ENCODE results near the gene BAIAP3. TPM values are rescaled to one million over a fixed set of nuclear protein-coding genes. Genes with fewer than 3 reads are reported as not detected.

Gene BAIAP3
- total RNA-seq, 1 donor = 2.3 TPM

- Histone ChIP-seq H3K4me3 (ENCODE audit: low read length) (no peak overlapping the region), H3K9me3 (ENCODE audit: low read depth, low read length) (no peaks in the 10 kb centered on the region), H3K27me3 (ENCODE audit: insufficient read depth, low read length) (no peaks in the 10 kb centered on the region), H3K4me1 (ENCODE audit: insufficient read depth, low read length) (no peaks in the 10 kb centered on the region)
Observed at GRCh38 chr16:1372292-1372950, 39.0 kb downstream of the BAIAP3 start.

- Histone ChIP-seq H3K9me3 (ENCODE audit: low read depth, low read length) (no peaks in the 10 kb centered on the region), H3K4me1 (ENCODE audit: insufficient read depth, low read length) (peaks cover 13% of the 10 kb centered on the region), H3K27me3 (ENCODE audit: insufficient read depth, low read length) (no peaks in the 10 kb centered on the region), H3K4me3 (ENCODE audit: low read length) (no peak overlapping the region)
Observed at GRCh38 chr16:1374418-1375297, 41.2 kb downstream of the BAIAP3 start.

- H3K4me1 ChIP-seq (ENCODE audit: insufficient read depth, low read length) = peaks cover 19% of the 10 kb centered on the region
- H3K4me3 ChIP-seq (ENCODE audit: low read length) = no peak overlapping the region
- H3K27me3 ChIP-seq (ENCODE audit: insufficient read depth, low read length) = no peaks in the 10 kb centered on the region
- H3K9me3 ChIP-seq (ENCODE audit: low read depth, low read length) = no peaks in the 10 kb centered on the region
Observed at GRCh38 chr16:1375298-1375640, 41.8 kb downstream of the BAIAP3 start.

- H3K9me3 ChIP-seq (ENCODE audit: low read depth, low read length) = no peaks in the 10 kb centered on the region
- H3K4me1 ChIP-seq (ENCODE audit: insufficient read depth, low read length) = peaks cover 20% of the 10 kb centered on the region
- no peaks in the 10 kb centered on the region for H3K27me3 ChIP-seq (ENCODE audit: insufficient read depth, low read length)
- no peak overlapping the region for H3K4me3 ChIP-seq (ENCODE audit: low read length)
Observed at GRCh38 chr16:1375741-1376410, 42.4 kb downstream of the BAIAP3 start.

- Histone ChIP-seq H3K27me3 (ENCODE audit: insufficient read depth, low read length) (no peaks in the 10 kb centered on the region), H3K4me1 (ENCODE audit: insufficient read depth, low read length) (peaks cover 20% of the 10 kb centered on the region), H3K9me3 (ENCODE audit: low read depth, low read length) (no peaks in the 10 kb centered on the region), H3K4me3 (ENCODE audit: low read length) (no peak overlapping the region)
Observed at GRCh38 chr16:1377406-1378010, 44.1 kb downstream of the BAIAP3 start.

GRCh38 chr16:1378087-1378803 is 44.8 kb downstream of the BAIAP3 start:
- no peaks in the 10 kb centered on the region for H3K27me3 ChIP-seq (ENCODE audit: insufficient read depth, low read length)
- H3K9me3 ChIP-seq (ENCODE audit: low read depth, low read length) = no peaks in the 10 kb centered on the region
- no peak overlapping the region for H3K4me3 ChIP-seq (ENCODE audit: low read length)
- peaks cover 20% of the 10 kb centered on the region for H3K4me1 ChIP-seq (ENCODE audit: insufficient read depth, low read length)

GRCh38 chr16:1378804-1379303 is 45.4 kb downstream of the BAIAP3 start:
- Histone ChIP-seq H3K27me3 (ENCODE audit: insufficient read depth, low read length) (no peaks in the 10 kb centered on the region), H3K4me3 (ENCODE audit: low read length) (peak overlapping the region; percentile 13), H3K9me3 (ENCODE audit: low read depth, low read length) (no peaks in the 10 kb centered on the region), H3K4me1 (ENCODE audit: insufficient read depth, low read length) (peaks cover 20% of the 10 kb centered on the region)

- Histone ChIP-seq H3K9me3 (ENCODE audit: low read depth, low read length) (no peaks in the 10 kb centered on the region), H3K4me3 (ENCODE audit: low read length) (peak overlapping the region; percentile 13), H3K27me3 (ENCODE audit: insufficient read depth, low read length) (no peaks in the 10 kb centered on the region), H3K4me1 (ENCODE audit: insufficient read depth, low read length) (peaks cover 20% of the 10 kb centered on the region)
Observed at GRCh38 chr16:1379304-1380076, 46.0 kb downstream of the BAIAP3 start.

GRCh38 chr16:1380195-1380594 is 46.8 kb downstream of the BAIAP3 start:
- H3K4me3 ChIP-seq (ENCODE audit: low read length) = no peak overlapping the region
- H3K27me3 ChIP-seq (ENCODE audit: insufficient read depth, low read length) = no peaks in the 10 kb centered on the region
- peaks cover 20% of the 10 kb centered on the region for H3K4me1 ChIP-seq (ENCODE audit: insufficient read depth, low read length)
- H3K9me3 ChIP-seq (ENCODE audit: low read depth, low read length) = no peaks in the 10 kb centered on the region

- no peaks in the 10 kb centered on the region for H3K9me3 ChIP-seq (ENCODE audit: low read depth, low read length)
- no peak overlapping the region for H3K4me3 ChIP-seq (ENCODE audit: low read length)
- H3K4me1 ChIP-seq (ENCODE audit: insufficient read depth, low read length) = peaks cover 20% of the 10 kb centered on the region
- H3K27me3 ChIP-seq (ENCODE audit: insufficient read depth, low read length) = no peaks in the 10 kb centered on the region
Observed at GRCh38 chr16:1381612-1382406, 48.4 kb downstream of the BAIAP3 start.

GRCh38 chr16:1383556-1383955 is 50.1 kb downstream of the BAIAP3 start:
- H3K4me3 ChIP-seq (ENCODE audit: low read length) = no peak overlapping the region
- no peaks in the 10 kb centered on the region for H3K27me3 ChIP-seq (ENCODE audit: insufficient read depth, low read length)
- H3K9me3 ChIP-seq (ENCODE audit: low read depth, low read length) = no peaks in the 10 kb centered on the region
- peaks cover 16% of the 10 kb centered on the region for H3K4me1 ChIP-seq (ENCODE audit: insufficient read depth, low read length)

GRCh38 chr16:1385232-1385631 is 51.8 kb downstream of the BAIAP3 start:
- peaks cover 2% of the 10 kb centered on the region for H3K4me1 ChIP-seq (ENCODE audit: insufficient read depth, low read length)
- no peaks in the 10 kb centered on the region for H3K27me3 ChIP-seq (ENCODE audit: insufficient read depth, low read length)
- H3K9me3 ChIP-seq (ENCODE audit: low read depth, low read length) = no peaks in the 10 kb centered on the region
- H3K4me3 ChIP-seq (ENCODE audit: low read length) = no peak overlapping the region

- H3K9me3 ChIP-seq (ENCODE audit: low read depth, low read length) = no peaks in the 10 kb centered on the region
- no peaks in the 10 kb centered on the region for H3K4me1 ChIP-seq (ENCODE audit: insufficient read depth, low read length)
- H3K4me3 ChIP-seq (ENCODE audit: low read length) = no peak overlapping the region
- H3K27me3 ChIP-seq (ENCODE audit: insufficient read depth, low read length) = no peaks in the 10 kb centered on the region
Observed at GRCh38 chr16:1387331-1387730, 53.9 kb downstream of the BAIAP3 start.
